Activated naive CD4-positive, alpha-beta T cell treated with anti-CD3 and anti-CD28 coated beads, Interleukin-2, amount 50 U/mL, for 72 hours (primary cell): Measurements from ENCODE around the gene SMARCD2. TPM values are rescaled to one million over a fixed set of nuclear protein-coding genes. Genes with fewer than 3 reads are reported as not detected.
"Not testable (repeated sequence)": the region's sequence is repeated elsewhere in the genome, so short reads cannot be mapped to it uniquely, and the experiment has no call there.

Experiments
- ATAC-seq, 2 donors: fragments of 150-1000 bp; cut with Tn5 transposase; 2 replicates each; pipeline ENCODE4 v1.10.0; 2021; ENCODE audit warnings: mild to moderate bottlenecking in 2 of 2, moderate library complexity in 2 of 2
- DNase-seq, 2 donors: peaks; one replicate each; pipeline ENCODE4 v3.0.0; 2021 to 2022; ENCODE audit warnings: low spot score in 2 of 2
- H3K27ac Mint-ChIP-seq, 2 donors: one replicate each; pipeline ENCODE4 v1.8.0; 2022; ENCODE audit warnings: mild to moderate bottlenecking in 2 of 2, mixed read lengths in 2 of 2
- H3K36me3 Mint-ChIP-seq, 2 donors: one replicate each; pipeline ENCODE4 v1.8.0; 2022; ENCODE audit warnings: mixed read lengths in 2 of 2
- H3K9me3 Mint-ChIP-seq, 2 donors: one replicate each; pipeline ENCODE4 v1.8.0; 2022; ENCODE audit warnings: mixed read lengths in 2 of 2
- total RNA-seq, 2 donors: library from RNA; stranded (reverse); gene quantifications; one replicate each; pipeline ENCODE4 v1.2.3, GENCODE V29; 2022

Gene SMARCD2
- total RNA-seq, 2 donors from 2014 or later: 90.3 to 113 TPM

GRCh38 chr17:63798572-63799106, 43.8 kb downstream of the SMARCD2 start:
- no peak overlapping the region for H3K27ac Mint-ChIP-seq
- H3K9me3 Mint-ChIP-seq: no peaks in the 10 kb centered on the region
- H3K36me3 Mint-ChIP-seq: peaks cover 6% of the 10 kb centered on the region in 2 donors
- ATAC-seq (no peak), DNase-seq (no peak)

- not testable (repeated sequence) for H3K9me3 Mint-ChIP-seq, DNase-seq, H3K27ac Mint-ChIP-seq, ATAC-seq
- peaks cover 6 to 14% of the 10 kb centered on the region in 2 donors for H3K36me3 Mint-ChIP-seq
These were observed 46.1 kb downstream of the SMARCD2 start for GRCh38 chr17:63796375-63796774.

DNA sequence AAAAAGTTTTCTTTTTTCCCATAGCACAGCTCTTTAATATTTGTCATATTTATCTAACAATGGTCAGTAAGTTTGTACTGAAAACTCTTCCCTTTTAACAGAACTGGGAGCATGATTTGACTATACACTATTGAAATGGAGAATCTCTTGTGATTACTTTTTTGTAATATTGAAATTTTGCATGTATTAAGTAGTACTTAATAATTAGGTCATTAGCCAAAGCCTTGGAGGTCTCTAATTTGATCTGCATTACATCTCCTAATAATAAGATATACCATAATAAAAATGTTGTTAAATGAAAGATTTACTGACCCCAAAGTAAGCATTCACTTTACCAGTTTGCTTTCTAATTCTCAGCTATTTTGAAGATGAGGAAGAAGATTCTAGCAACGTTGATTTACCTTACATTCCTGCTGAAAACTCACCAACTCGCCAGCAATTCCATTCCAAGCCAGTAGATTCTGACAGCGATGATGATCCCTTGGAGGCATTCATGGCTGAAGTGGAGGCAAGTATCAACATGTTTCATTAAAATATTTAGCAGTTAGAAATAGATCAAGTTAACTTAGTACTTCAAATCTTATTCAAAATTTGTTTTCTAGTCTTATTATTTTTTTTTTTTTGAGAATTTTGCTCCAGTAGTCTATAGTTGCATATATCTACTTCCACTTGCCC, 50.3 kb downstream of the SMARCD2 start:
- H3K27ac Mint-ChIP-seq: no peak overlapping the region
- peaks cover 6 to 14% of the 10 kb centered on the region in 2 donors for H3K36me3 Mint-ChIP-seq
- ATAC-seq (no peak), DNase-seq (no peak)
- no peaks in the 10 kb centered on the region for H3K9me3 Mint-ChIP-seq

- DNase-seq (no peak), ATAC-seq (peak in 1 of 2 donors; percentile 22)
- H3K27ac Mint-ChIP-seq: peak overlapping the region in 1 of 2 donors; percentile 46
- H3K9me3 Mint-ChIP-seq: no peaks in the 10 kb centered on the region
- H3K36me3 Mint-ChIP-seq: peaks cover 6 to 14% of the 10 kb centered on the region in 2 donors
These were observed 52.4 kb downstream of the SMARCD2 start for GRCh38 chr17:63790057-63790456.

DNA sequence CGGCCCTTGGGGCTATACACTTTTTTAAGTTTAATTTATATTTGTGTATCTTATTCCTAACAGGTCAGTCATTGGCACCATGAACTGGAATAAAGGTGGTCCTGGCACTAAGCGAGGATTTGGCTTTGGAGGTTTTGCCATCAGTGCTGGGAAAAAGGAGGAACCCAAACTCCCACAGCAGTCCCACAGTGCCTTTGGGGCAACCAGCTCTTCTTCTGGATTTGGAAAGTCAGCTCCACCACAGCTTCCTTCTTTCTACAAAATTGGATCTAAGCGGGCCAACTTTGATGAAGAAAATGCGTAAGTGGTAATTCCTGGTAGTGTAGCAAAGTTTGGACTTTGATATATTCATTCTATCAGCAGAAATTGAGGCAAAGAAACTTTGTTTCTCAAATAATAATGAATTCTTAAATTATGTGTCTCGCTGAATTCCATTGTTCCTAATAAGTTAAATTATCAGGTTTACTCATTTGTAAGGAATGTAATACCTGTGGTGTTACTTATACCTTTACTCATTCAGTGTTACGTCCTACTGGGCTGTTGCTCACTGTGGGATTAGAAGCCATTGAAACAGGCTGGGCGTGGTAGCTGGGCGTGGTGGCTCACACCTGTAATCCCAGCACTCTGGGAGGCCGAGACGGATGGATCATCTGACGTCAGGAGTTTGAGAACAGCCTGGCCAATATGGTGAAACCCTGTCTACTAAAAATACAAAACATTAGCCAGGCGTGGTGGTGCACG, 55.3 kb downstream of the SMARCD2 start:
- ATAC-seq (no peak), DNase-seq (no peak)
- H3K36me3 Mint-ChIP-seq: no peaks in the 10 kb centered on the region
- no peak overlapping the region for H3K27ac Mint-ChIP-seq
- H3K9me3 Mint-ChIP-seq: no peaks in the 10 kb centered on the region

GRCh38 chr17:63786117-63786516, 56.4 kb downstream of the SMARCD2 start:
- H3K9me3 Mint-ChIP-seq: no peaks in the 10 kb centered on the region
- DNase-seq: no peak
- no peak overlapping the region for H3K27ac Mint-ChIP-seq
- H3K36me3 Mint-ChIP-seq: no peaks in the 10 kb centered on the region
- no peak for ATAC-seq

DNA sequence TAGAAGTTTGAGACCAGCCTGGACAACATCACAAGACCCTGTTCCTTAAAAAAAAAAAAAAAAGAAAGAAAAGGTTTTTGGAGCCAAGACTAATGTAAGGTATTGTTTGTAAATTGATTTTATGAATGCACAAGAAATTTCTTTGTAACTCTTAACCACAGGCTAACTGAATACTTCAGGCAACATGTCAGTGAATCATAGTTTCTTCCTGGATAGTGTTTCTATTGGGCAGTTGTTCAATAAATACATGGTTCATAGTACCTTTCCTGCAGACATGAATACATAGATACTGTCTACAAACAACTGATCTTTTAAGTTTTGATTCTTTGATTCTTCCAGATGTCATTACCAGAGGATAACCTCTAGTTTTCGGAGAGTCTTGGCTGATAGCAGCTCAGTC, 56.9 kb downstream of the SMARCD2 start:
- H3K27ac Mint-ChIP-seq: no peak overlapping the region
- no peaks in the 10 kb centered on the region for H3K36me3 Mint-ChIP-seq
- ATAC-seq: no peak

GRCh38 chr17:63783522-63783921, 59.0 kb downstream of the SMARCD2 start:
- no peak for DNase-seq
- Mint-ChIP-seq H3K27ac (peak overlapping the region; percentile 27 to 91), H3K9me3 (no peaks in the 10 kb centered on the region), H3K36me3 (no peaks in the 10 kb centered on the region)
- ATAC-seq: peak in 1 of 2 donors; percentile 83

More for the DNA sequence above, 56.9 kb downstream of the SMARCD2 start:
- no peaks in the 10 kb centered on the region for H3K9me3 Mint-ChIP-seq
- no peak for DNase-seq

Other genes starting within 250 kb of the SMARCD2 start
- gene TACO1, start 241.8 kb downstream of the SMARCD2 start, total RNA-seq: 10 to 100 TPM; 10.1 to 27.3 TPM
- gene MAP3K3, start 220.3 kb downstream of the SMARCD2 start, total RNA-seq: 10 to 100 TPM; 28.3 to 54.2 TPM
- 100 to 1,000 TPM in 1 of 2 donors, 10 to 100 TPM in 1; 76.7 to 166 TPM for gene LIMD2, start 142.6 kb downstream of the SMARCD2 start, total RNA-seq
- 100 to 1,000 TPM in 1 of 2 donors, 10 to 100 TPM in 1; 68.3 to 112 TPM for gene STRADA, start 100.9 kb downstream of the SMARCD2 start, total RNA-seq
- gene CCDC47, start 69.1 kb downstream of the SMARCD2 start, total RNA-seq: 10 to 100 TPM; 53.8 to 75.7 TPM
- gene DDX42, start 68.5 kb downstream of the SMARCD2 start, total RNA-seq: 100 to 1,000 TPM; 126 to 130 TPM
- gene PSMC5, start 15.3 kb downstream of the SMARCD2 start, total RNA-seq: 100 to 1,000 TPM; 129 to 137 TPM
- 10 to 100 TPM; 47.0 to 55.8 TPM for gene FTSJ3, start 15.0 kb downstream of the SMARCD2 start, total RNA-seq
- 1 to 10 TPM; 2.2 to 2.4 TPM for gene CSH2, start 31.0 kb upstream of the SMARCD2 start, total RNA-seq
- not detected for gene GH2, start 39.3 kb upstream of the SMARCD2 start, total RNA-seq
- 1 to 10 TPM; 8.3 to 8.9 TPM for gene CSH1, start 53.9 kb upstream of the SMARCD2 start, total RNA-seq
- gene CSHL1, start 68.6 kb upstream of the SMARCD2 start, total RNA-seq: under 1 TPM in 1 of 2 donors, not detected in 1; 0.31 TPM
- 1 to 10 TPM in 1 of 2 donors, not detected in 1; 1.0 TPM for gene GH1, start 76.2 kb upstream of the SMARCD2 start, total RNA-seq
- gene CD79B, start 89.6 kb upstream of the SMARCD2 start, total RNA-seq: 10 to 100 TPM; 28.7 to 52.6 TPM
- gene SCN4A, start 130.2 kb upstream of the SMARCD2 start, total RNA-seq: under 1 TPM in 1 of 2 donors, not detected in 1; 0.10 TPM
- 1 to 10 TPM in 1 of 2 donors, under 1 TPM in 1; 0.86 to 1.8 TPM for gene PRR29, start 155.7 kb upstream of the SMARCD2 start, total RNA-seq
- 10 to 100 TPM; 21.9 to 45.2 TPM for gene ICAM2, start 177.9 kb upstream of the SMARCD2 start, total RNA-seq